ENCODE results near the gene CRB2. TPM values are rescaled to one million over a fixed set of nuclear protein-coding genes. Genes with fewer than 3 reads are reported as not detected.

CRB2 gene
- total and polyA plus RNA-seq, 2 donors (not counting 1 experiment from before 2014, with no cell fraction given), result not detected

- Histone ChIP-seq H3K79me2 (ENCODE audit: control insufficient read depth, insufficient read depth, low read length) (no peaks in the 10 kb centered on the region), H3K9ac (ENCODE audit: insufficient read depth, low read length) (no peak overlapping the region), H3K9me3 (ENCODE audit: control insufficient read depth, insufficient read depth, low read depth, low read length) (no peaks in the 10 kb centered on the region), H3K4me2 (ENCODE audit: extremely low read depth, insufficient read depth, low read length) (no peak overlapping the region), H3K27ac (ENCODE audit: insufficient read depth, low read length) (no peak overlapping the region), H3K27me3 (ENCODE audit: control insufficient read depth, insufficient read depth, low read length) (peaks cover 4% of the 10 kb centered on the region), H3K36me3 (ENCODE audit: control insufficient read depth, insufficient read depth, low read length) (no peaks in the 10 kb centered on the region), H3K4me1 (ENCODE audit: control insufficient read depth, extremely low read depth, insufficient read depth, low read length) (no peaks in the 10 kb centered on the region), H2AFZ (ENCODE audit: low read length) (no peak overlapping the region), H4K20me1 (ENCODE audit: control insufficient read depth, extremely low read depth, insufficient read depth, low read length) (no peaks in the 10 kb centered on the region), H3K4me3 (replicated peaks in 1 of 4; ENCODE audit: control extremely low read depth in 1 of 4, insufficient read depth in 1 of 4, low read depth in 3 of 4, low read length in 4 of 4) (no peak overlapping the region)
- no peak for DNase-seq (ENCODE audit: low read depth in 2 of 2)
- no peak for TF ChIP-seq CTCF (conservative IDR thresholded peaks at IDR 0.05 in 1 of 2, IDR thresholded peaks at IDR 0.05 in 1 of 2; ENCODE audit: low read depth in 1 of 2, low read length in 2 of 2)
- no peak for TF ChIP-seq EZH2 (IDR thresholded peaks at IDR 0.05; ENCODE audit: low read length, missing control alignments)
These were observed 37.0 kb upstream of the CRB2 start for GRCh38 chr9:123318961-123319421.

GRCh38 chr9:123319541-123320339, 36.3 kb upstream of the CRB2 start:
- Histone ChIP-seq H3K27ac (ENCODE audit: insufficient read depth, low read length) (no peak overlapping the region), H4K20me1 (ENCODE audit: control insufficient read depth, extremely low read depth, insufficient read depth, low read length) (no peaks in the 10 kb centered on the region), H3K79me2 (ENCODE audit: control insufficient read depth, insufficient read depth, low read length) (no peaks in the 10 kb centered on the region), H2AFZ (ENCODE audit: low read length) (no peak overlapping the region), H3K9ac (ENCODE audit: insufficient read depth, low read length) (no peak overlapping the region), H3K36me3 (ENCODE audit: control insufficient read depth, insufficient read depth, low read length) (no peaks in the 10 kb centered on the region), H3K4me2 (ENCODE audit: extremely low read depth, insufficient read depth, low read length) (no peak overlapping the region), H3K27me3 (ENCODE audit: control insufficient read depth, insufficient read depth, low read length) (peaks cover 4% of the 10 kb centered on the region), H3K9me3 (ENCODE audit: control insufficient read depth, insufficient read depth, low read depth, low read length) (no peaks in the 10 kb centered on the region), H3K4me1 (ENCODE audit: control insufficient read depth, extremely low read depth, insufficient read depth, low read length) (no peaks in the 10 kb centered on the region), H3K4me3 (replicated peaks in 1 of 4; ENCODE audit: control extremely low read depth in 1 of 4, insufficient read depth in 1 of 4, low read depth in 3 of 4, low read length in 4 of 4) (no peak overlapping the region)
- no peak for TF ChIP-seq CTCF (conservative IDR thresholded peaks at IDR 0.05 in 1 of 2, IDR thresholded peaks at IDR 0.05 in 1 of 2; ENCODE audit: low read depth in 1 of 2, low read length in 2 of 2)
- no peak for TF ChIP-seq EZH2 (IDR thresholded peaks at IDR 0.05; ENCODE audit: low read length, missing control alignments)
- no peak for DNase-seq (ENCODE audit: low read depth in 2 of 2)

- no peak for DNase-seq (ENCODE audit: low read depth in 2 of 2)
- Histone ChIP-seq H3K27ac (ENCODE audit: insufficient read depth, low read length) (no peak overlapping the region), H3K4me1 (ENCODE audit: control insufficient read depth, extremely low read depth, insufficient read depth, low read length) (no peaks in the 10 kb centered on the region), H2AFZ (ENCODE audit: low read length) (no peak overlapping the region), H3K4me2 (ENCODE audit: extremely low read depth, insufficient read depth, low read length) (no peak overlapping the region), H3K9ac (ENCODE audit: insufficient read depth, low read length) (no peak overlapping the region), H3K79me2 (ENCODE audit: control insufficient read depth, insufficient read depth, low read length) (no peaks in the 10 kb centered on the region), H4K20me1 (ENCODE audit: control insufficient read depth, extremely low read depth, insufficient read depth, low read length) (no peaks in the 10 kb centered on the region), H3K27me3 (ENCODE audit: control insufficient read depth, insufficient read depth, low read length) (peaks cover 4% of the 10 kb centered on the region), H3K9me3 (ENCODE audit: control insufficient read depth, insufficient read depth, low read depth, low read length) (no peaks in the 10 kb centered on the region), H3K4me3 (replicated peaks in 1 of 4; ENCODE audit: control extremely low read depth in 1 of 4, insufficient read depth in 1 of 4, low read depth in 3 of 4, low read length in 4 of 4) (no peak overlapping the region), H3K36me3 (ENCODE audit: control insufficient read depth, insufficient read depth, low read length) (no peaks in the 10 kb centered on the region)
- no peak for TF ChIP-seq EZH2 (IDR thresholded peaks at IDR 0.05; ENCODE audit: low read length, missing control alignments)
These were observed 35.2 kb upstream of the CRB2 start for GRCh38 chr9:123320814-123321213.

Data from fibroblast of lung (primary cell).